OCI-LY1 (cell line): Measurements from ENCODE around the gene TFEB.

Experiments used
- H2AFZ ChIP-seq: fragments of 200-600 bp; sonication (generic), shearing (Covaris generic); 2 replicates; pipeline ENCODE4 v1.6.0; 2014; ENCODE audit warnings: antibody characterized with exemption, mild to moderate bottlenecking, low read length
- H3F3A ChIP-seq: fragments of 200-600 bp; sonication (generic), shearing (Covaris generic); 2 replicates; pipeline ENCODE4 v1.6.0; 2014; ENCODE audit warnings: mild to moderate bottlenecking, antibody characterized with exemption, low read length, moderate library complexity; ENCODE audit not compliant: insufficient read depth
- H3K27ac ChIP-seq: fragments of 200-600 bp; sonication (generic); 2 replicates; pipeline ENCODE4 v1.5.1; 2014; ENCODE audit warnings: low read length, mixed run types, mild to moderate bottlenecking, low read depth; ENCODE audit not compliant: poor library complexity, severe bottlenecking
- H3K27me3 ChIP-seq: fragments of 200-600 bp; sonication (generic); 2 replicates; pipeline ENCODE4 v1.6.0; 2014; ENCODE audit warnings: antibody characterized with exemption, mild to moderate bottlenecking, low read length, moderate library complexity; ENCODE audit not compliant: insufficient read depth
- H3K36me3 ChIP-seq: fragments of 200-600 bp; sonication (generic); 2 replicates; pipeline ENCODE4 v1.6.1; 2014; ENCODE audit warnings: mild to moderate bottlenecking, antibody characterized with exemption, low read length, moderate library complexity, mixed read lengths; ENCODE audit not compliant: insufficient read depth
- H3K4me1 ChIP-seq: fragments of 200-600 bp; sonication (generic); 2 replicates; pipeline ENCODE4 v1.5.1; 2014; ENCODE audit warnings: mild to moderate bottlenecking, low read length, moderate library complexity; ENCODE audit not compliant: insufficient read depth, severe bottlenecking
- H3K4me2 ChIP-seq: fragments of 200-600 bp; sonication (generic), shearing (Covaris generic); 2 replicates; pipeline ENCODE4 v1.6.1; 2014; ENCODE audit warnings: low read length
- H3K4me3 ChIP-seq: fragments of 200-600 bp; sonication (generic); 2 replicates; pipeline ENCODE4 v1.5.1; 2014; ENCODE audit warnings: low read length, low read depth, mild to moderate bottlenecking, mixed read lengths; ENCODE audit not compliant: poor library complexity, severe bottlenecking
- H3K79me2 ChIP-seq: fragments of 200-600 bp; shearing (Covaris generic); 2 replicates; pipeline ENCODE4 v1.6.1; 2016; ENCODE audit warnings: mixed run types, low read length, mixed read lengths; ENCODE audit not compliant: insufficient read depth
- H3K9ac ChIP-seq: fragments of 200-600 bp; sonication (generic), shearing (Covaris generic); 2 replicates; pipeline ENCODE4 v1.6.1; 2014; ENCODE audit warnings: mild to moderate bottlenecking, low read length, mixed read lengths
- H3K9me2 ChIP-seq: fragments of 200-600 bp; sonication (generic), shearing (Covaris generic); 2 replicates; pipeline ENCODE4 v1.6.1; 2014; ENCODE audit warnings: low read depth, mild to moderate bottlenecking, low read length, mixed read lengths
- H3K9me3 ChIP-seq: fragments of 200-600 bp; shearing (Covaris generic); 2 replicates; pipeline ENCODE4 v1.6.1; 2014; ENCODE audit warnings: low read length, mixed read lengths
- H4K20me1 ChIP-seq: fragments of 200-600 bp; sonication (generic), shearing (Covaris generic); 2 replicates; pipeline ENCODE4 v1.6.0; 2016; ENCODE audit warnings: mild to moderate bottlenecking, low read length; ENCODE audit not compliant: insufficient read depth
- CTCF ChIP-seq: fragments of 200-600 bp; sonication (generic), shearing (Covaris generic); IDR thresholded peaks from 2 replicates; pipeline ENCODE4 v1.5.1; 2017; ENCODE audit warnings: mild to moderate bottlenecking, antibody characterized with exemption, low read length, moderate library complexity, mixed read lengths
- EZH2 ChIP-seq: fragments of 200-600 bp; sonication (generic), shearing (Covaris generic); IDR thresholded peaks from 2 replicates; pipeline ENCODE4 v1.8.0; 2017; ENCODE audit warnings: borderline replicate concordance, mixed run types, mild to moderate bottlenecking, antibody characterized with exemption, low read length, moderate library complexity, mixed read lengths

TFEB gene

GRCh38 chr6:41656002-41656691, 79.3 kb downstream of the TFEB start:
- Histone ChIP-seq H4K20me1 (no peaks in the 10 kb centered on the region), H3F3A (no peaks in the 10 kb centered on the region), H3K4me2 (no peak overlapping the region), H3K4me3 (no peak overlapping the region), H3K9ac (no peak overlapping the region), H2AFZ (no peak overlapping the region), H3K79me2 (no peaks in the 10 kb centered on the region), H3K9me3 (no peaks in the 10 kb centered on the region), H3K36me3 (no peaks in the 10 kb centered on the region), H3K9me2 (no peaks in the 10 kb centered on the region), H3K27ac (no peak overlapping the region), H3K4me1 (no peaks in the 10 kb centered on the region), H3K27me3 (peaks cover 7% of the 10 kb centered on the region; the same call in 1 of the 2 replicates)
- TF ChIP-seq EZH2, result no peak
- TF ChIP-seq CTCF, result no peak

GRCh38 chr6:41655646-41656001, 79.8 kb downstream of the TFEB start:
- Histone ChIP-seq H3K4me2 (no peak overlapping the region), H3K36me3 (no peaks in the 10 kb centered on the region), H3K9me2 (no peaks in the 10 kb centered on the region), H3K79me2 (no peaks in the 10 kb centered on the region), H3F3A (no peaks in the 10 kb centered on the region), H3K27ac (no peak overlapping the region), H4K20me1 (no peaks in the 10 kb centered on the region), H3K4me3 (no peak overlapping the region), H3K9ac (no peak overlapping the region), H3K4me1 (no peaks in the 10 kb centered on the region), H3K9me3 (no peaks in the 10 kb centered on the region), H3K27me3 (peaks cover 7% of the 10 kb centered on the region; the same call in 1 of the 2 replicates), H2AFZ (no peak overlapping the region)
- no peak for TF ChIP-seq EZH2
- TF ChIP-seq CTCF, result no peak

GRCh38 chr6:41655176-41655575, 80.2 kb downstream of the TFEB start:
- Histone ChIP-seq H3K79me2 (no peaks in the 10 kb centered on the region), H3K36me3 (no peaks in the 10 kb centered on the region), H3K4me1 (no peaks in the 10 kb centered on the region), H3K9ac (no peak overlapping the region), H3F3A (no peaks in the 10 kb centered on the region), H2AFZ (no peak overlapping the region), H3K27ac (no peak overlapping the region), H3K4me2 (no peak overlapping the region), H3K9me2 (no peaks in the 10 kb centered on the region), H3K4me3 (no peak overlapping the region), H4K20me1 (no peaks in the 10 kb centered on the region), H3K27me3 (peaks cover 6% of the 10 kb centered on the region; the same call in 1 of the 2 replicates), H3K9me3 (no peaks in the 10 kb centered on the region)
- no peak for TF ChIP-seq EZH2
- TF ChIP-seq CTCF, result no peak
